ENCODE measurements around the gene PRKRA. TPM values are rescaled to one million over a fixed set of nuclear protein-coding genes. Genes with fewer than 3 reads are reported as not detected.
A peak's percentile ranks its signal among the peaks of the same experiment; 100 is the strongest.

Gene PRKRA
- total and polyA plus RNA-seq, 2 of the 13 experiments (the other 11 are each of a cell fraction or from before 2014, with no cell fraction given): 53.1 to 74.7 TPM

GRCh38 chr2:178450524-178450773 lies 526 bp downstream of the PRKRA start (continued):
- TF ChIP-seq TFE3 (CRISPR knock-in tag; IDR thresholded peaks at IDR 0.05) (no peak), NR2C2 (CRISPR knock-in tag; IDR thresholded peaks at IDR 0.05; ENCODE audit: borderline replicate concordance) (no peak), DMTF1 (CRISPR knock-in tag; IDR thresholded peaks at IDR 0.05) (no peak), ZNF777 (CRISPR knock-in tag; IDR thresholded peaks at IDR 0.05) (peak; percentile 49; the same call in 1 of the 2 replicates), PHF8 (CRISPR knock-in tag; IDR thresholded peaks at IDR 0.05) (peak; percentile 74), ZNF660 (CRISPR knock-in tag; IDR thresholded peaks at IDR 0.05; ENCODE audit: borderline replicate concordance, low read depth) (no peak), ISX (CRISPR knock-in tag; conservative IDR thresholded peaks at IDR 0.05) (peak; percentile 13; the same call in 1 of the 2 replicates), ZNF354B (CRISPR knock-in tag; IDR thresholded peaks at IDR 0.05) (peak; percentile 5; the same call in 1 of the 2 replicates), ZNF317 (CRISPR knock-in tag; IDR thresholded peaks at IDR 0.05) (0 out of 2 replicates have a peak, but pooled peaks have one; percentile 10), ZFP36L2 (CRISPR knock-in tag; IDR thresholded peaks at IDR 0.05) (no peak), FOXO1 (CRISPR knock-in tag; IDR thresholded peaks at IDR 0.05) (no peak), SPEN (CRISPR knock-in tag; IDR thresholded peaks at IDR 0.05; ENCODE audit: low read depth) (no peak), ZNF607 (CRISPR knock-in tag; IDR thresholded peaks at IDR 0.05; ENCODE audit: borderline replicate concordance) (no peak), ZNF503 (CRISPR knock-in tag; IDR thresholded peaks at IDR 0.05) (no peak), ZIK1 (CRISPR knock-in tag; IDR thresholded peaks at IDR 0.05; ENCODE audit: borderline replicate concordance, low read depth) (no peak; the same call in 1 of the 2 replicates), SIX1 (CRISPR knock-in tag; IDR thresholded peaks at IDR 0.05; ENCODE audit: borderline replicate concordance) (no peak), MAF1 (CRISPR knock-in tag; IDR thresholded peaks at IDR 0.05; ENCODE audit: borderline replicate concordance) (no peak), CSRNP2 (CRISPR knock-in tag; conservative IDR thresholded peaks at IDR 0.05; ENCODE audit: low read depth) (no peak), TARDBP (CRISPR knock-in tag; IDR thresholded peaks at IDR 0.05) (no peak), IRX3 (CRISPR knock-in tag; IDR thresholded peaks at IDR 0.05; ENCODE audit: borderline replicate concordance, low read depth) (peak; percentile 57; the same call in 1 of the 2 replicates), NFE2L1 (CRISPR knock-in tag; IDR thresholded peaks at IDR 0.05; ENCODE audit: borderline replicate concordance) (no peak), ZGPAT (CRISPR knock-in tag; IDR thresholded peaks at IDR 0.05) (0 out of 2 replicates have a peak, but pooled peaks have one; percentile 21), MTA1 (CRISPR knock-in tag; IDR thresholded peaks at IDR 0.05; ENCODE audit: borderline replicate concordance) (no peak)
